Measurements from ENCODE around the gene LRIT2.

DNA sequence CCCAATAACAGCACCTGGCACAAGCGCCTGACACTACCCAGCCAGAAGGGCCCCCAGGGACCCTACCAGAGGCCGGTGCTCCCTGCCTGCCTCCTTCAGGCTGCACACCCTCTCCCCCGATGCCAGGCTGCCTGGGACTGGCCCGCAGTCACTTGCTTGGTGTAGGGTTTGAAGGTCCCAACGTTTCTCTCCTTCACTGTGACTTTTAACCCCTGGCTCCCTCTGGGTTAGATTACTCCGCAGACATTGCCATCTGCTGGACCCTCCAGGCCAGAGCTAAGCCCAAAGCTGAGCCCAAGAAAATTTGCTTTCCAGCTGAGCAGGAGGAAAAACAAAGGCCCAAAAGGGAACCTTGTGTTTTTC, 24.1 kb downstream of the LRIT2 start:
- TF ChIP-seq, protein P1, sequence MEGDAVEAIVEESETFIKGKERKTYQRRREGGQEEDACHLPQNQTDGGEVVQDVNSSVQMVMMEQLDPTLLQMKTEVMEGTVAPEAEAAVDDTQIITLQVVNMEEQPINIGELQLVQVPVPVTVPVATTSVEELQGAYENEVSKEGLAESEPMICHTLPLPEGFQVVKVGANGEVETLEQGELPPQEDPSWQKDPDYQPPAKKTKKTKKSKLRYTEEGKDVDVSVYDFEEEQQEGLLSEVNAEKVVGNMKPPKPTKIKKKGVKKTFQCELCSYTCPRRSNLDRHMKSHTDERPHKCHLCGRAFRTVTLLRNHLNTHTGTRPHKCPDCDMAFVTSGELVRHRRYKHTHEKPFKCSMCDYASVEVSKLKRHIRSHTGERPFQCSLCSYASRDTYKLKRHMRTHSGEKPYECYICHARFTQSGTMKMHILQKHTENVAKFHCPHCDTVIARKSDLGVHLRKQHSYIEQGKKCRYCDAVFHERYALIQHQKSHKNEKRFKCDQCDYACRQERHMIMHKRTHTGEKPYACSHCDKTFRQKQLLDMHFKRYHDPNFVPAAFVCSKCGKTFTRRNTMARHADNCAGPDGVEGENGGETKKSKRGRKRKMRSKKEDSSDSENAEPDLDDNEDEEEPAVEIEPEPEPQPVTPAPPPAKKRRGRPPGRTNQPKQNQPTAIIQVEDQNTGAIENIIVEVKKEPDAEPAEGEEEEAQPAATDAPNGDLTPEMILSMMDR (conservative IDR thresholded peaks at IDR 0.05; ENCODE audit: low read length) = no peak
- no peak for TF ChIP-seq EZH2phosphoT487 (IDR thresholded peaks at IDR 0.05; ENCODE audit: borderline replicate concordance, low read depth, low read length)
